ENCODE data around the gene QSER1. TPM values are rescaled to one million over a fixed set of nuclear protein-coding genes. Genes with fewer than 3 reads are reported as not detected.
"Not testable (repeated sequence)": the region's sequence is repeated elsewhere in the genome, so short reads cannot be mapped to it uniquely, and the experiment has no call there.

The QSER1 gene
- total RNA-seq, 1 experiment from 2014 or later, result 51.9 TPM

GRCh38 chr11:33017478-33017877 lies 124.9 kb downstream of the QSER1 start:
- peaks cover 8% of the 10 kb centered on the region for H3K4me1 ChIP-seq
- no peaks in the 10 kb centered on the region for H3K9me3 ChIP-seq (replicated peaks)
- H3K27ac ChIP-seq, result no peak overlapping the region
- no peaks in the 10 kb centered on the region for H3K36me3 ChIP-seq
- DNase-seq, result peak in 1 of 2 experiments; percentile 8
- no peaks in the 10 kb centered on the region for H3K27me3 ChIP-seq
- peak overlapping the region; percentile 65; the same call in 1 of the 2 replicates for H3K4me3 ChIP-seq

- no peak overlapping the region for H3K27ac ChIP-seq
- no peak overlapping the region for H3K4me3 ChIP-seq
- H3K4me1 ChIP-seq, result peaks cover 8% of the 10 kb centered on the region
- no peak for DNase-seq
- no peaks in the 10 kb centered on the region for H3K9me3 ChIP-seq (replicated peaks)
- H3K36me3 ChIP-seq, result no peaks in the 10 kb centered on the region
- no peaks in the 10 kb centered on the region for H3K27me3 ChIP-seq
Measured at GRCh38 chr11:33017965-33018364, 125.4 kb downstream of the QSER1 start.

- Histone ChIP-seq H3K4me3 (no peak overlapping the region), H3K36me3 (no peaks in the 10 kb centered on the region), H3K4me1 (peaks cover 8% of the 10 kb centered on the region), H3K27ac (no peak overlapping the region), H3K9me3 (replicated peaks) (no peaks in the 10 kb centered on the region), H3K27me3 (no peaks in the 10 kb centered on the region)
- no peak for DNase-seq
Measured at GRCh38 chr11:33018840-33019239, 126.2 kb downstream of the QSER1 start.

- DNase-seq, result no peak
- H3K9me3 ChIP-seq (replicated peaks), result no peaks in the 10 kb centered on the region
- H3K4me1 ChIP-seq, result peaks cover 8% of the 10 kb centered on the region
- no peaks in the 10 kb centered on the region; the same call in 1 of the 2 replicates for H3K36me3 ChIP-seq
- H3K27me3 ChIP-seq, result no peaks in the 10 kb centered on the region
- H3K4me3 ChIP-seq, result no peak overlapping the region
- no peak overlapping the region for H3K27ac ChIP-seq
Measured at GRCh38 chr11:33021501-33021900, 128.9 kb downstream of the QSER1 start.

- no peaks in the 10 kb centered on the region; the same call in 1 of the 2 replicates for H3K36me3 ChIP-seq
- H3K27ac ChIP-seq, result no peak overlapping the region
- H3K4me3 ChIP-seq, result no peak overlapping the region
- no peaks in the 10 kb centered on the region for H3K27me3 ChIP-seq
- H3K4me1 ChIP-seq, result peaks cover 6% of the 10 kb centered on the region
- no peak for DNase-seq
- no peaks in the 10 kb centered on the region for H3K9me3 ChIP-seq (replicated peaks)
Measured at GRCh38 chr11:33021937-33022336, 129.3 kb downstream of the QSER1 start.

- Histone ChIP-seq H3K36me3 (peaks cover 23% of the 10 kb centered on the region), H3K4me3 (no peak overlapping the region), H3K27me3 (no peaks in the 10 kb centered on the region), H3K27ac (no peak overlapping the region), H3K4me1 (no peaks in the 10 kb centered on the region), H3K9me3 (replicated peaks) (no peaks in the 10 kb centered on the region)
- DNase-seq, result no peak
Measured at GRCh38 chr11:33025339-33025722, 132.7 kb downstream of the QSER1 start.

- H3K4me3 ChIP-seq, result no peak overlapping the region
- DNase-seq, result no peak
Measured at GRCh38 chr11:33027233-33027632, 134.6 kb downstream of the QSER1 start.

GRCh38 chr11:33027846-33028536 lies 135.4 kb downstream of the QSER1 start:
- Histone ChIP-seq H3K36me3 (peaks cover 34% of the 10 kb centered on the region), H3K4me3 (no peak overlapping the region), H3K27me3 (no peaks in the 10 kb centered on the region), H3K9me3 (replicated peaks) (no peaks in the 10 kb centered on the region), H3K4me1 (no peaks in the 10 kb centered on the region), H3K27ac (no peak overlapping the region)
- DNase-seq, result no peak

More at GRCh38 chr11:33027233-33027632, 134.6 kb downstream of the QSER1 start:
- H3K27me3 ChIP-seq, result no peaks in the 10 kb centered on the region
- peaks cover 30% of the 10 kb centered on the region for H3K36me3 ChIP-seq
- no peak overlapping the region for H3K27ac ChIP-seq
- H3K9me3 ChIP-seq (replicated peaks), result no peaks in the 10 kb centered on the region
- H3K4me1 ChIP-seq, result no peaks in the 10 kb centered on the region

GRCh38 chr11:33028537-33028914 lies 135.9 kb downstream of the QSER1 start:
- Histone ChIP-seq H3K27ac (no peak overlapping the region), H3K9me3 (replicated peaks) (no peaks in the 10 kb centered on the region)
- DNase-seq, result no peak

GRCh38 chr11:33029218-33029617 lies 136.6 kb downstream of the QSER1 start:
- not testable (repeated sequence) for H3K9me3 ChIP-seq (replicated peaks); DNase-seq; H3K27me3 ChIP-seq; H3K4me1 ChIP-seq; H3K4me3 ChIP-seq; H3K27ac ChIP-seq
- H3K36me3 ChIP-seq, result peaks cover 40% of the 10 kb centered on the region

More at GRCh38 chr11:33028537-33028914, 135.9 kb downstream of the QSER1 start:
- Histone ChIP-seq H3K4me1 (no peaks in the 10 kb centered on the region), H3K4me3 (no peak overlapping the region), H3K27me3 (no peaks in the 10 kb centered on the region), H3K36me3 (peaks cover 40% of the 10 kb centered on the region)

Other genes starting within 250 kb of the QSER1 start
- gene CCDC73, start 98.1 kb upstream of the QSER1 start, total RNA-seq (2014; rRNA removed; shearing (Covaris generic)), result 0.02 TPM in 1 of 2 replicates, not detected in the other
- gene PRRG4, start 62.9 kb upstream of the QSER1 start, total RNA-seq (2014; rRNA removed; shearing (Covaris generic)), result not detected in 2 replicates
- 18.3 and 21.8 TPM in 2 replicates for gene DEPDC7, start 123.1 kb downstream of the QSER1 start, total RNA-seq (2014; rRNA removed; shearing (Covaris generic))
- 19.2 and 22.7 TPM in 2 replicates for gene TCP11L1, start 146.8 kb downstream of the QSER1 start, total RNA-seq (2014; rRNA removed; shearing (Covaris generic))